Embryonic facial prominence (tissue), 1 donor: ENCODE results near the gene ZNF398.
A peak's percentile ranks its signal among the peaks of the same experiment; 100 is the strongest.

Source experiments
- DNase-seq: peaks from one replicate; pipeline ENCODE4 v3.0.0-alpha.2; 2016; ENCODE audit errors: extremely low spot score

Gene ZNF398

GRCh38 chr7:149150981-149151380 is 3.7 kb downstream of the ZNF398 start:
- DNase-seq = no peak

DNA sequence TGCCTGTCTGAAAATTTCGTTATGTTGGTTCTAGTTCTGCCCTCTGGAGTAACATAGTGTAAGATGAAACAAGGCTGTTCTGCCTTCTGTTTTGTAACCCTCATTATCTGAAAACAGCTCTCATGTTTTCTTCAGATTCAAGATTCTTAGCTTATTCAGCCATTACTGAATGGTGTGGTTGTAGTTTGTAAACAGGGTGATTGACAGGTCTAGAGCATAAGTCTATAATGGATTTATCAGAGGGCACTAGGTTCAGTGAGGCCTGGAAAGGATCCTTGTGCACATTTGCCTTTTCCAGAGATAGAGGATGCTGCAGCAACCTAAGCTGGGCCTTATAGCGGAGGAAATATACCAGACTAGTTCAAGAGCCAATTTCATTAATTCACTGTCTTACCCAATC is 6.1 kb downstream of the ZNF398 start:
- no peak for DNase-seq

- DNase-seq = no peak
Observed at GRCh38 chr7:149154056-149154455, 6.8 kb downstream of the ZNF398 start.

- no peak for DNase-seq
Observed at GRCh38 chr7:149156898-149157297, 9.6 kb downstream of the ZNF398 start.

- DNase-seq = no peak
Observed at GRCh38 chr7:149161241-149161848, 14.1 kb downstream of the ZNF398 start.

- DNase-seq = no peak
Observed at GRCh38 chr7:149166142-149166541, 18.9 kb downstream of the ZNF398 start.

DNA sequence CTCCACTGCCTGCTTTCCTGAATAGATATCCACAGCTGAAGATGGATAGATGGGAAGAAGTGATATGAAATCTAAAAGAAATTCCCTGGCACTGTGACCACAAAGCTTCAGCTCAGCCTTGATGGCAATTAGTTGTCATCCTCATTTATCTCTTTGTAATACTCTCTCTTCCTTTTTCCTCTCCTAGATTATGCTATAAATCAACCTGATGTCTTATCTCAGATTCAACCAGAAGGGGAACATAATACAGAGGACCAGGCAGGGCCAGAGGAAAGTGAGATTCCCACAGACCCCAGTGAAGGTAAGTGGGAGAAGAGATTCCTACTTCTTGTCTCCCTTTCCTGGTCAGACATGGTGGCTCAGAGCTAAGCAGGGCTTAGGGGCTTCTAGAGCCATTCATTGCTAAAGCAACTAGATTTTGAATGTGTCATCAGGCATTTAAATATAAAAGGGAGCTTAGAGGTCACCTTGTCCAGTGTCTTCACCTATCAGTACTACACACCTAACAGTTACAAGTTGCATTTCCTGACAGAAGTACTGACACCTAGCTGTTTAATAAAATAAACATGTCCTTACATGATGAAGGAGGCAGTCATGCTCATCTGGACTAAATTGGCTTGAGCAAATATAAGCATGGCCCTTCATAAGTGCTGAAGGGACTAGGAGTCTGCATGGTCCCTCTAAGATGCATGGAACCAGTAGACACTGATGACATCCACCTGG is 19.5 kb downstream of the ZNF398 start:
- no peak for DNase-seq

- DNase-seq = no peak
Observed at GRCh38 chr7:149171892-149172533, 24.8 kb downstream of the ZNF398 start.

DNA sequence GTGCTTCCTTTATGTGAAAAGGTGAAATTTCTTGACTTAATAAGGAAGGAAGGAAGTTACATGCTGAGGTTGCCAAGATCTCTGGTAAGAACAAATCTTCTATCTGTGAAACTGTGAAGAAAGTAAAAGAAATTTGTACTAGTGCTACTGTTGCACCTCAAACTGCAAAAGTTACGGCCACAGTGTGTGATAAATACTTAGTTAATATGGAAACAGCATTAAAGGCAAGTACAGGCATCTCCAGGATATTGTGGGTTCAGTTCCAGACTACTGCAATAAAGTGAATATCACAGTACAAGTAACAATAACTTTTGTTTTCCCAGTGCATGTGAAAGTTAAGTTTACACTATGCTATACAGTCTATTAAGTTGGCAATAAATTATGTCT is 25.3 kb downstream of the ZNF398 start:
- no peak for DNase-seq

DNA sequence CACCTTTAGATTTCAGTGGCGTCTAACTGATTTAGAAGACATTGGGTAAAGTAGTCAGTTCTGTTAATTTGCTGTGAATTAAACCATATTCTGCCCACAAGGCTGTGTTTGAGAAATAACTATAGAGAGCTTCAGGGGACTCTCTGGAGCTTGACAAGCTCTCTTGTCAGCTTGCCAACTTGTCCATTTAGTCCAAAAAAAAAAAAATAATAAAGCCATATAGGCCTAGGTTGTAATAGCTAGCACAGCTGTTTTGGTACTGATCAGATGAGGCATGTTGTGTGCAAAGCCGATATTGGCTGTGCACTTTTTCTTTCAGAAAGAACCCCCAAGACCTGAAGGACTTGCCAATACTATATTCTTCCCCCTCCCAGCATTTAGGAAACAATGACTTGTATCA is 27.9 kb downstream of the ZNF398 start:
- no peak for DNase-seq

- DNase-seq = no peak
Observed at GRCh38 chr7:149179241-149179640, 32.0 kb downstream of the ZNF398 start.

DNA sequence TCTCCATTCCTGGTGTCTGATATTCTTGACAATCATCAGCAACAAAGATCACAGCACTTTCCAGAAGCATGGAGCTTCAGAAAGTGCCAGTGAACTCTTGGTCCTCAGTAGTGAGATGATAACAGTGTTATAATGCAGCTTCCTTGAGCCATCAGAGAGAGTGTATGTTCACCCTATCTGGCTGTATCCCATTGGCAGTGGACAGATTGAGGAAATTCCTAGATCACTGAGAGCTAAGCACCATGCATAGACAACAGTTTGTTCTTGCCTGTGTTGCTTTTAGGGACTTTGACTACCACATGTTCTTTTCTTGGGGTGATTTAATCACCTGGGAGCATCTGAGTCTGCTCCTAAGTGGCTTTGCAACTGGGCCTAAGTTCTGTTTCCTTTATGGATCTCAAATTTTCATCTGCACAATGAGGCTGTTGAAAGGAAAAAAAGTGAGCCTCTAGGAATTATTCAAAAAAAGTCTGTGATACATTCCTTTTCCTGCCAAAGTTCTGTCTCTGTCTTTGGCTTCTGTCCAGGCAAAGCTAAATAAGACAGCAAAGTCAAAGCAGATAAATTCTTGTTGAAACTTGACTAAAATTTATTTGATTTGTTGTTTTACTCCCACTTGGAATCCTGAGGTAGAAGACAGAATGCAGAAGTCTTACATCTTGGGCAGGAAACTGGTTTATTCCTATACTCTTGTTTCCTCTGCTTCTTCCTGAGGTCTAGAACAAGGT is 33.6 kb downstream of the ZNF398 start:
- no peak for DNase-seq

DNA sequence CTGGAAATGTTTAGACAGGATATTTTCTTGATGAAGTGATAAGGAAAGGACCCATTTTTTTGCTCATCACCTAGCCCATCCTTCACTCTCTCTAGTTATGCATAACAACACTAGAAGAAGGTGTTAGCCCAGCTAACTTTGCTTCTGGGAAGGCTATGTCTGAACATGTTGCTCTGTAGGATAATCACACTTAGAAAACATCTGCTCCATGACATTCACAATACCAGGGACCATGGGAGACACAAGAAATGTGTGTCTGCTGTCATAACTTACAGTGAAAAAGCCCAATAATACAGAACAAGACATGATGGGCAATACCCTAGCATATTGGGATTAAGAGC is 34.2 kb downstream of the ZNF398 start:
- DNase-seq = no peak

- no peak for DNase-seq
Observed at GRCh38 chr7:149184274-149184673, 37.0 kb downstream of the ZNF398 start.

GRCh38 chr7:149188213-149188612 is 41.0 kb downstream of the ZNF398 start:
- no peak for DNase-seq

DNA sequence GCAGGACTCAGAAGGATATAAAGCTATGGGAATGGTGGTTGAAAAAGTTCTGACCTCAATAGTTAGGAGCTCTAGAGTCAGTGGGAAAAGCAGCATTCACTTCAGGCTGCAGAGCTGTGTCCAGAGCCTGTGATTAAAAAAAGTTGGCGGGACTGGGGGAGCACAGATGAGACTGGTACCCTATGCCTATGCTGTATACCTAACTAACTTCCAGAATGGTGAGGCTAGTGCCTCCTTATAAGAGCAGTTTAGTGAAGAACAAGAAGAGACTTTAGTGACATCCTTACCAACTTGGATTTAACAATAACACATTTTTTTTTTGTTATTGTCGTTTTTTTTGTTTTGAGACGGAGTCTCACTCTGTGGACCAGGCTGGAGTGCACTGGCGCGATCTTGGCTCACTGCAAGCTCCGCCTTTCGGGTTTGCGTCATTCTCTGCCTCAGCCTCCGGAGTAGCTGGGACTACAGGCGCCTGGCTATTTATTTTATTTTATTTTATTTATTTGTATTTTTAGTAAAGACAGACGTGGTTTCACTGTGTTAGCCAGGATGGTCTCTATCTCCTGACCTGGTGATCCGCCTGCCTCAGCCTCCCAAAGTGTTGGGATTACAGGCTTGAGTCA is 41.5 kb downstream of the ZNF398 start:
- no peak for DNase-seq

GRCh38 chr7:149191851-149192250 is 44.6 kb downstream of the ZNF398 start:
- DNase-seq = no peak

- DNase-seq = no peak
Observed at GRCh38 chr7:149194799-149195179, 47.5 kb downstream of the ZNF398 start.

DNA sequence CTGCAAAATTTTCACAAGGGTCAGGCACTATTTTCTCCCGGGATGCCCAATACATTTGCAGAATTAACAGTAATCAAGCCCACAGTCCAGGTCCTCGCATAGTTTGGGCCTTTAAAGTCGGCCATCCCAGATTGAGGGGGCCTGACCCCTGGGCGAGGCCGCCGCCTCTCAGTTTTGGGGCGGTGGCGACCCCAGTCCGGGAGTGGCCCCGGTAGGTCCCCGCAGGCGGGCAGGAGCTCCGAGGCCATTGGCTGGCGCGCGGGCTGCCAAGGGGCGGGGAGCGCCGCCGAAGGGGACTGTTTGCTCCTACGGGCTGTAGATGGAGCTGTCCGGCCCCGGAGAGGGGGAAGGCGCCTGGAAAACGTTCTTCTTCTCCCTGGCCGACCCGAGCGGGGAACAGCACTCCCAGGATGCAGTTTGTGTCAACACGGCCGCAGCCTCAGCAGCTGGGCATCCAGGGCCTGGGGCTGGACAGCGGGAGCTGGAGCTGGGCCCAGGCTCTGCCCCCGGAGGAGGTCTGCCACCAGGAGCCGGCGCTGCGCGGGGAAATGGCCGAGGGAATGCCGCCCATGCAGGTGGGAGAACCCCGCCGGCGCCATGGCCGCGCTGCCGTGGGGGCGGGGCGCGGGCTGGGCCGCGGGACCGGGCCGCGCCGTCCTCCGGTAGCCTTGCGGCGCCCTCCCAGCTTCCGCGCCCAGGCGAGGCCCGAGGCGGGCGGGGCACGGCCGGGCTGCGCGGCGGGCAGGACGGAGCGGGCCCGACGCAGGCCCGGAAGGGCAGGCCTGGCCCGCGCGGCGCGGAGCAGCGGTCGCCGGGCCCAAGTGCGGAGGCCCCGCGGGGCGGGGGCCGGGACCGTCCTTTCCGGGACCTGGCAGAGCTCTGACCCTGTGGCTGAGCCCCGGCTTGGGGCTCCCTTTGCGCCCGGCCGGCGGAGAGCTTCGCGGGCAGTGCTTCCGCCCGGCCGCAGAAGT is 48.2 kb downstream of the ZNF398 start, which contains the start of gene ZNF282:
Gene ZNF282, plus strand, starts transcription at position 367 of the 971 bp plus-strand sequence. Its CDS starts 44 bp downstream, at position 411.
- DNase-seq = peak; percentile 81

DNA sequence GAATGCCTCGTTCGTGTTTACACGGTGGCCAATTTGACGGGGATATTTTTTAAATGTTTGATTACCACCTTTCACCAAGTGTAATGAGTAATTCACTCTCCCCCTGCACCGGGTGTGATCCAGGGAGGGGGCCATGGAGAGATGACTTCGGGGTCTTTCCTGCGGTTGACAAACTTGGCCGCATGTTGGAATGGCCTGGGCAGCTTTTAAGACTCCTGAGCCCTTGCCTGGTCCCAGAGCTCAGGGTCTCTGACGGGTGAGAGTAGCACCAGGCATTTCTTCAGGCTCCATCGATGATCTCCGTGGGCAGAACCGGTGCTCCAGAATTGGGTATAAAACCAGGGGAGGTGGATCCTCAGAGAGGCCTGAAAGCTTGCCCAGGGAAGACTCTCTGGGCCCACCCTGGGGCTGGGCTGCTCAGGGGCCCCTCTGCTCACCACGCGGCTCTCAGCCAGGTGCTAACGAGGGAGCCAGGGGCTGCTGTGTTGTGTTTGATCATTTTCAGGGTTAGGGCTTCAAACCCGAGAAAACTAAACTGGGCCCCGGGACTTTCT is 49.0 kb downstream of the ZNF398 start:
- DNase-seq = no peak
